H9 (cell line): ENCODE data around the gene FNDC3A. TPM values are rescaled to one million over a fixed set of nuclear protein-coding genes. Genes with fewer than 3 reads are reported as not detected.

ENCODE experiments used
- DNase-seq: peaks from one replicate; pipeline ENCODE4 v3.0.0-alpha.2; 2017
- H2AFZ ChIP-seq: one replicate; pipeline ENCODE4 v1.6.1; 2013; ENCODE audit warnings: mild to moderate bottlenecking, low read length, control low read depth, moderate library complexity
- H2AK5ac ChIP-seq: 2 replicates; pipeline ENCODE4 v1.6.1; 2013; ENCODE audit warnings: low read length, control low read depth, mixed read lengths; ENCODE audit not compliant: insufficient read length
- H2BK120ac ChIP-seq: one replicate; pipeline ENCODE4 v1.6.1; 2013; ENCODE audit warnings: low read depth, mild to moderate bottlenecking, low read length, control low read depth, inconsistent platforms; ENCODE audit not compliant: poor library complexity, severe bottlenecking
- H2BK12ac ChIP-seq: 2 replicates; pipeline ENCODE4 v1.6.1; 2013; ENCODE audit warnings: low read length, control low read depth, mixed read lengths, low read depth; ENCODE audit not compliant: insufficient read length
- H2BK15ac ChIP-seq: 2 replicates; pipeline ENCODE4 v1.6.1; 2013; ENCODE audit warnings: low read depth, low read length, control low read depth
- H2BK20ac ChIP-seq: one replicate; pipeline ENCODE4 v1.6.1; 2013; ENCODE audit warnings: low read depth, mild to moderate bottlenecking, low read length, control low read depth, inconsistent platforms; ENCODE audit not compliant: poor library complexity, severe bottlenecking
- H2BK5ac ChIP-seq: 2 replicates; pipeline ENCODE4 v1.6.1; 2013; ENCODE audit warnings: low read length, control low read depth, mixed read lengths; ENCODE audit not compliant: insufficient read length
- H3K14ac ChIP-seq: 2 replicates; pipeline ENCODE4 v1.6.1; 2013; ENCODE audit warnings: low read length, control low read depth; ENCODE audit not compliant: insufficient read depth
- H3K18ac ChIP-seq: 2 replicates; pipeline ENCODE4 v1.6.1; 2013; ENCODE audit warnings: low read depth, mild to moderate bottlenecking, mixed read lengths, low read length, control low read depth; ENCODE audit not compliant: insufficient read length
- H3K23ac ChIP-seq: 2 replicates; pipeline ENCODE4 v1.6.1; 2013; ENCODE audit warnings: low read length, control low read depth, mixed read lengths, low read depth; ENCODE audit not compliant: insufficient read length
- H3K23me2 ChIP-seq: 2 replicates; pipeline ENCODE4 v1.6.1; 2013; ENCODE audit warnings: low read depth, mild to moderate bottlenecking, mixed read lengths, low read length, control low read depth; ENCODE audit not compliant: insufficient read length, poor library complexity, severe bottlenecking
- H3K27ac ChIP-seq: 2 replicates; pipeline ENCODE4 v1.5.1; 2013; ENCODE audit warnings: low read length, control low read depth, mixed read lengths, low read depth; ENCODE audit not compliant: insufficient read length
- H3K27me3 ChIP-seq: 2 replicates; pipeline ENCODE4 v1.6.1; 2013; ENCODE audit warnings: low read length, control low read depth, inconsistent platforms; ENCODE audit not compliant: insufficient read depth
- H3K4ac ChIP-seq: 2 replicates; pipeline ENCODE4 v1.6.1; 2013; ENCODE audit warnings: low read depth, mild to moderate bottlenecking, control low read depth, inconsistent platforms, low read length, moderate library complexity
- H3K4me1 ChIP-seq: 2 replicates; pipeline ENCODE4 v1.6.1; 2013; ENCODE audit warnings: low read length, control low read depth, inconsistent platforms; ENCODE audit not compliant: insufficient read depth
- H3K4me2 ChIP-seq: 2 replicates; pipeline ENCODE4 v1.6.1; 2013; ENCODE audit warnings: low read length, control low read depth, mixed read lengths; ENCODE audit not compliant: insufficient read length, insufficient read depth
- H3K56ac ChIP-seq: 2 replicates; pipeline ENCODE4 v1.6.1; 2013; ENCODE audit warnings: low read depth, mild to moderate bottlenecking, mixed read lengths, low read length, control low read depth; ENCODE audit not compliant: insufficient read length
- H3K79me1 ChIP-seq: 2 replicates; pipeline ENCODE4 v1.6.1; 2013; ENCODE audit warnings: low read depth, mild to moderate bottlenecking, moderate library complexity, low read length, control low read depth, inconsistent platforms; ENCODE audit not compliant: insufficient read depth, poor library complexity, severe bottlenecking
- H3K79me2 ChIP-seq: 2 replicates; pipeline ENCODE4 v1.6.1; 2013; ENCODE audit warnings: low read length, control low read depth, inconsistent platforms; ENCODE audit not compliant: insufficient read depth
- H3K9ac ChIP-seq: 2 replicates; pipeline ENCODE4 v1.6.1; 2013; ENCODE audit warnings: low read length, control low read depth, mixed read lengths; ENCODE audit not compliant: insufficient read length; ENCODE audit errors: extremely low read depth
- H3K9me3 ChIP-seq: one replicate; pipeline ENCODE4 v1.6.1; 2013; ENCODE audit warnings: low read depth, low read length, inconsistent platforms; ENCODE audit not compliant: control insufficient read depth
- H3T11ph ChIP-seq: one replicate; pipeline ENCODE4 v1.6.1; 2013; ENCODE audit warnings: mild to moderate bottlenecking, low read length, control low read depth, inconsistent platforms
- H4K20me1 ChIP-seq: one replicate; pipeline ENCODE4 v1.6.1; 2013; ENCODE audit not compliant: control insufficient read depth, insufficient read length, insufficient read depth
- H4K5ac ChIP-seq: 2 replicates; pipeline ENCODE4 v1.6.1; 2013; ENCODE audit warnings: low read depth, mild to moderate bottlenecking, mixed read lengths, low read length, control low read depth; ENCODE audit not compliant: insufficient read length
- H4K8ac ChIP-seq: replicated peaks from 2 replicates; pipeline ENCODE4 v1.6.1; 2013; ENCODE audit warnings: low read length, control low read depth, mixed read lengths, low read depth; ENCODE audit not compliant: insufficient read length
- H4K91ac ChIP-seq: 2 replicates; pipeline ENCODE4 v1.6.1; 2013; ENCODE audit warnings: low read depth, mild to moderate bottlenecking, moderate library complexity, mixed read lengths, low read length, control low read depth; ENCODE audit not compliant: insufficient read length
- H3K27ac Mint-ChIP-seq, 3 experiments: 2 replicates in 2 of 3; 3 replicates in 1 of 3; pipeline ENCODE4 v1.8.0; 2020 to 2021; ENCODE audit warnings: mixed read lengths in 3 of 3, mild to moderate bottlenecking in 1 of 3, moderate library complexity in 1 of 3
- H3K27me3 Mint-ChIP-seq: 2 replicates; pipeline ENCODE4 v1.8.0; 2021; ENCODE audit warnings: low read depth, mild to moderate bottlenecking, moderate library complexity, mixed read lengths
- H3K36me3 Mint-ChIP-seq, 3 experiments: 2 replicates in 2 of 3; 3 replicates in 1 of 3; pipeline ENCODE4 v1.8.0; 2020 to 2021; ENCODE audit warnings: low read depth in 3 of 3, mixed read lengths in 3 of 3; ENCODE audit not compliant: insufficient read depth in 1 of 3
- H3K4me1 Mint-ChIP-seq, 2 experiments: 2 replicates each; pipeline ENCODE4 v1.8.0; 2020; ENCODE audit warnings: mixed read lengths in 2 of 2
- H3K4me3 Mint-ChIP-seq, 2 experiments: 2 replicates in 1 of 2; 3 replicates in 1 of 2; pipeline ENCODE4 v1.8.0; 2020 to 2021; ENCODE audit warnings: mild to moderate bottlenecking in 2 of 2, mixed read lengths in 2 of 2, moderate library complexity in 1 of 2
- H3K9me3 Mint-ChIP-seq, 2 experiments: 2 replicates in 1 of 2; 3 replicates in 1 of 2; pipeline ENCODE4 v1.8.0; 2020; ENCODE audit warnings: mild to moderate bottlenecking in 2 of 2, mixed read lengths in 2 of 2, moderate library complexity in 1 of 2
- WGBS: extraction: QIAGEN DNeasy Blood & Tissue Kit; methylation state at CpG from one replicate; pipeline ENCODE4 v1.1.7; 2013; ENCODE audit warnings: missing lambda C conversion rate, low lambda C conversion rate, mixed read lengths; ENCODE audit not compliant: insufficient read length; ENCODE audit errors: extremely low coverage; 5-methylcytosine and 5-hydroxymethylcytosine counted together
- total RNA-seq: library from RNA; stranded (reverse); gene quantifications from 2 replicates; pipeline ENCODE4 v1.2.1, GENCODE V29; 2021
- TF ChIP-seq, protein P1 (sequence below): fragments of 200-600 bp; sonication (generic); conservative IDR thresholded peaks from 3 replicates; pipeline ENCODE4 v1.8.0; 2021; ENCODE audit warnings: antibody characterized with exemption, mild to moderate bottlenecking

The FNDC3A gene
- total RNA-seq, 1 experiment from 2014 or later = 27.4 TPM

GRCh38 chr13:49241296-49241695 lies 265.6 kb downstream of the FNDC3A start:
- Histone ChIP-seq H3K4me1 (no peaks in the 10 kb centered on the region), H3K27me3 (no peaks in the 10 kb centered on the region), H3T11ph (no peak overlapping the region), H3K23me2 (no peaks in the 10 kb centered on the region), H2BK15ac (no peak overlapping the region), H2BK12ac (no peak overlapping the region), H3K9me3 (no peaks in the 10 kb centered on the region), H4K91ac (no peak overlapping the region), H2AK5ac (no peak overlapping the region), H3K14ac (no peak overlapping the region), H2BK20ac (no peak overlapping the region), H4K8ac (no peak overlapping the region), H3K56ac (no peak overlapping the region), H3K4me2 (no peak overlapping the region), H4K20me1 (no peaks in the 10 kb centered on the region), H2BK120ac (no peak overlapping the region), H3K18ac (no peak overlapping the region), H3K9ac (no peak overlapping the region), H3K79me1 (no peaks in the 10 kb centered on the region), H2BK5ac (no peak overlapping the region), H2AFZ (no peak overlapping the region), H3K27ac (no peak overlapping the region), H4K5ac (no peak overlapping the region), H3K79me2 (no peaks in the 10 kb centered on the region), H3K4ac (no peak overlapping the region), H3K23ac (no peak overlapping the region)
- TF ChIP-seq, protein P1, sequence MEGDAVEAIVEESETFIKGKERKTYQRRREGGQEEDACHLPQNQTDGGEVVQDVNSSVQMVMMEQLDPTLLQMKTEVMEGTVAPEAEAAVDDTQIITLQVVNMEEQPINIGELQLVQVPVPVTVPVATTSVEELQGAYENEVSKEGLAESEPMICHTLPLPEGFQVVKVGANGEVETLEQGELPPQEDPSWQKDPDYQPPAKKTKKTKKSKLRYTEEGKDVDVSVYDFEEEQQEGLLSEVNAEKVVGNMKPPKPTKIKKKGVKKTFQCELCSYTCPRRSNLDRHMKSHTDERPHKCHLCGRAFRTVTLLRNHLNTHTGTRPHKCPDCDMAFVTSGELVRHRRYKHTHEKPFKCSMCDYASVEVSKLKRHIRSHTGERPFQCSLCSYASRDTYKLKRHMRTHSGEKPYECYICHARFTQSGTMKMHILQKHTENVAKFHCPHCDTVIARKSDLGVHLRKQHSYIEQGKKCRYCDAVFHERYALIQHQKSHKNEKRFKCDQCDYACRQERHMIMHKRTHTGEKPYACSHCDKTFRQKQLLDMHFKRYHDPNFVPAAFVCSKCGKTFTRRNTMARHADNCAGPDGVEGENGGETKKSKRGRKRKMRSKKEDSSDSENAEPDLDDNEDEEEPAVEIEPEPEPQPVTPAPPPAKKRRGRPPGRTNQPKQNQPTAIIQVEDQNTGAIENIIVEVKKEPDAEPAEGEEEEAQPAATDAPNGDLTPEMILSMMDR = no peak
- H3K4me3 Mint-ChIP-seq = no peak overlapping the region
- H3K4me1 Mint-ChIP-seq = no peaks in the 10 kb centered on the region
- no peaks in the 10 kb centered on the region for H3K27me3 Mint-ChIP-seq
- no CpG with 5 or more reads among the region's 7 CpGs for WGBS
- H3K36me3 Mint-ChIP-seq = no peaks in the 10 kb centered on the region
- H3K9me3 Mint-ChIP-seq = no peaks in the 10 kb centered on the region
- H3K27ac Mint-ChIP-seq = no peak overlapping the region
- no peak for DNase-seq
